Endothelial cell of umbilical vein (primary cell): ENCODE results near the gene SULT4A1. TPM values are rescaled to one million over a fixed set of nuclear protein-coding genes. Genes with fewer than 3 reads are reported as not detected.

Experiments used
- BruUV-seq: library from RNA; stranded (reverse); fragments of 400-500 nt; replicated peaks from 2 replicates; lab custom pipeline; 2021; lab: Mats Ljungman, UMichigan
- CTCF ChIA-PET: fragments of 300-600, 350-600 bp; sonication (Branson Sonifier 250); formaldehyde crosslinking; loops from one replicate; lab custom pipeline; 2021; ENCODE audit warnings: antibody characterized with exemption, inconsistent platforms; lab: Charles Lee
- POLR2A ChIA-PET: fragments of 300-600, 350-600 bp; sonication (Branson Sonifier 250); formaldehyde crosslinking; loops from one replicate; lab custom pipeline; 2021; ENCODE audit warnings: antibody characterized with exemption, inconsistent platforms; lab: Charles Lee
- DNase-seq: peaks from one replicate; pipeline ENCODE4 v3.0.0-alpha.2; 2011; ENCODE audit warnings: low read depth, low spot score
- FAIRE-seq: peaks from 2 replicates; lab custom pipeline; 2011; peaks lifted over from hg19 to GRCh38; lab: Jason Lieb, UNC
- H2AFZ ChIP-seq: 2 replicates; pipeline ENCODE4 v1.6.0; 2012; ENCODE audit warnings: low read depth, low read length, control low read depth, inconsistent platforms
- H3K27ac ChIP-seq: 2 replicates; pipeline ENCODE4 v1.5.1; 2011; ENCODE audit warnings: low read depth, mild to moderate bottlenecking, control low read depth, low read length, moderate library complexity; ENCODE audit not compliant: insufficient read depth
- H3K27me3 ChIP-seq, 2 experiments: 2 replicates each; pipeline versions ENCODE4 v1.6.0 to v1.6.1; 2011; ENCODE audit warnings: low read length in 2 of 2, mixed read lengths in 1 of 2; ENCODE audit not compliant: control insufficient read depth in 2 of 2, insufficient read depth in 2 of 2
- H3K36me3 ChIP-seq, 2 experiments: 2 replicates in 1 of 2; 3 replicates in 1 of 2; pipeline ENCODE4 v1.5.1; 2011; ENCODE audit warnings: low read length in 2 of 2, mild to moderate bottlenecking in 1 of 2, moderate library complexity in 1 of 2; ENCODE audit not compliant: control insufficient read depth in 2 of 2, insufficient read depth in 2 of 2; ENCODE audit errors: extremely low read depth in 1 of 2
- H3K4me1 ChIP-seq: 3 replicates; pipeline ENCODE4 v1.5.1; 2011; ENCODE audit warnings: mild to moderate bottlenecking, low read length; ENCODE audit not compliant: control insufficient read depth, insufficient read depth; ENCODE audit errors: extremely low read depth
- H3K4me2 ChIP-seq: 2 replicates; pipeline ENCODE4 v1.6.1; 2011; ENCODE audit warnings: low read length, control low read depth, mixed read lengths; ENCODE audit not compliant: insufficient read depth
- H3K4me3 ChIP-seq, 3 experiments: fragments of 200-600 bp in 1 of 3; sonication (generic), shearing (Covaris generic) in 1 of 3; replicated peaks in 1 of 3; 2 replicates each; pipeline ENCODE4 v1.5.1; 2011 to 2016; ENCODE audit warnings: control low read depth in 3 of 3, low read length in 3 of 3, mild to moderate bottlenecking in 2 of 3, inconsistent platforms in 1 of 3, low read depth in 1 of 3, moderate library complexity in 1 of 3; ENCODE audit not compliant: insufficient read depth in 1 of 3
- H3K79me2 ChIP-seq: 2 replicates; pipeline ENCODE4 v1.6.0; 2012; ENCODE audit warnings: low read length, inconsistent platforms; ENCODE audit not compliant: control insufficient read depth, insufficient read depth
- H3K9ac ChIP-seq: replicated peaks from 2 replicates; pipeline ENCODE3; 2011; ENCODE audit warnings: low read length, control low read depth; ENCODE audit not compliant: insufficient read depth; ENCODE audit errors: extremely low read depth
- H3K9me1 ChIP-seq: replicated peaks from 3 replicates; pipeline ENCODE4 v1.6.0; 2011; ENCODE audit warnings: mild to moderate bottlenecking, low read length; ENCODE audit not compliant: control insufficient read depth, insufficient read depth; ENCODE audit errors: extremely low read depth
- H3K9me3 ChIP-seq: replicated peaks from 2 replicates; pipeline ENCODE4 v1.5.1; 2012; ENCODE audit warnings: low read length, inconsistent platforms; ENCODE audit not compliant: control insufficient read depth, insufficient read depth
- H4K20me1 ChIP-seq: replicated peaks from 2 replicates; pipeline ENCODE3; 2011; ENCODE audit warnings: mild to moderate bottlenecking, low read length; ENCODE audit not compliant: control insufficient read depth, insufficient read depth; ENCODE audit errors: extremely low read depth
- CTCF ChIP-seq, 2 donors: IDR thresholded peaks; 1 replicate in 1 of 2; 2 replicates in 1 of 2; pipeline ENCODE4 v1.5.1; 2011; ENCODE audit warnings: low read length in 2 of 2, mild to moderate bottlenecking in 2 of 2, moderate library complexity in 2 of 2, control low read depth in 1 of 2, inconsistent platforms in 1 of 2, low read depth in 1 of 2; ENCODE audit not compliant: insufficient read depth in 1 of 2; ENCODE audit errors: extremely low read depth in 1 of 2
- EZH2 ChIP-seq: IDR thresholded peaks from 2 replicates; pipeline ENCODE4 v1.6.1; 2012; ENCODE audit warnings: borderline replicate concordance, low read depth, mild to moderate bottlenecking, moderate library complexity, low read length, inconsistent platforms; ENCODE audit not compliant: severe bottlenecking
- FOS ChIP-seq: IDR thresholded peaks from 2 replicates; pipeline ENCODE4 v1.6.1; 2011; ENCODE audit warnings: mild to moderate bottlenecking, low read length, moderate library complexity, borderline replicate concordance; ENCODE audit not compliant: insufficient read depth
- GATA2 ChIP-seq: IDR thresholded peaks from 2 replicates; pipeline ENCODE4 v1.7.0; 2011; ENCODE audit warnings: low read depth, mild to moderate bottlenecking, moderate library complexity, mixed read lengths, low read length; ENCODE audit not compliant: insufficient read length, insufficient read depth
- JUN ChIP-seq: IDR thresholded peaks from 2 replicates; pipeline ENCODE4 v1.6.1; 2011; ENCODE audit warnings: borderline replicate concordance, low read depth; ENCODE audit not compliant: insufficient read length, insufficient read depth
- MAX ChIP-seq: IDR thresholded peaks from 2 replicates; pipeline ENCODE4 v1.6.1; 2011; ENCODE audit not compliant: insufficient read depth, insufficient read length
- MYC ChIP-seq: IDR thresholded peaks from one replicate; pipeline ENCODE4 v1.6.1; 2011; ENCODE audit warnings: mild to moderate bottlenecking, low read depth, low read length
- POLR2A ChIP-seq: IDR thresholded peaks from 2 replicates; pipeline ENCODE4 v1.6.1; 2012; ENCODE audit warnings: low read depth, mild to moderate bottlenecking, control low read depth, low read length
- POLR2AphosphoS5 ChIP-seq: IDR thresholded peaks from 2 replicates; pipeline ENCODE4 v1.6.1; 2012; ENCODE audit warnings: low read depth, mild to moderate bottlenecking, control low read depth, low read length, moderate library complexity; ENCODE audit not compliant: insufficient read depth
- dilution Hi-C: fragments of 300-500 bp; cut with MboI; formaldehyde crosslinking; loops from one replicate; pipeline ENCODE4 v1.15.0; 2019; ENCODE audit warnings: low sequenced_read_pairs; ENCODE audit not compliant: extremely low pct_ligation_motif_present
- intact Hi-C: fragments of 100-400 bp; cut with micrococcal nuclease; formaldehyde crosslinking; loops from one replicate; pipeline ENCODE4 v1.10.0; 2022
- polyA plus RNA-seq, 4 experiments: library from polyadenylated mRNA; depleted of rRNA in 3 of 4; stranded (reverse) in 3 of 4; unstranded in 1 of 4; fragments of >200 nt; gene quantifications; 2 replicates each; pipeline versions ENCODE4 v1.2.1 to v1.2.3, GENCODE V29; 2011 to 2012; ENCODE audit warnings: missing spikeins in 1 of 4
- total RNA-seq: library from RNA; stranded (reverse); gene quantifications from 2 replicates; pipeline ENCODE4 v1.2.3, GENCODE V29; 2021

SULT4A1 gene
- total and polyA plus RNA-seq, 2 donors (not counting 3 experiments of a cell fraction or from before 2014, with no cell fraction given) = 0.48 TPM; not detected in 1

- DNase-seq = no peak
- ChIA-PET CTCF (interaction anchor here (0.6 to 2.1 kb wide), 5 partner anchors 8 to 870 kb away, joined by 3 to 11 read pairs (median 5); no protein-coding TSS in a partner anchor), POLR2A (no interaction called here)
- no peak for FAIRE-seq
- Histone ChIP-seq H3K4me2 (no peak overlapping the region), H2AFZ (no peak overlapping the region), H3K27ac (no peak overlapping the region), H3K36me3 (no peaks in the 10 kb centered on the region), H3K9me1 (no peaks in the 10 kb centered on the region), H3K4me3 (no peak overlapping the region), H3K9me3 (no peaks in the 10 kb centered on the region), H3K4me1 (no peaks in the 10 kb centered on the region), H4K20me1 (no peaks in the 10 kb centered on the region), H3K27me3 (peaks cover 16 to 31% of the 10 kb centered on the region in 2 experiments), H3K9ac (no peak overlapping the region), H3K79me2 (no peaks in the 10 kb centered on the region)
- TF ChIP-seq MAX (no peak), POLR2A (no peak), CTCF (IDR thresholded peaks at IDR 0.05; ENCODE audit: extremely low read depth in 1 of 2, insufficient read depth in 1 of 2, low read depth in 1 of 2, low read length in 2 of 2) (no peak), POLR2AphosphoS5 (no peak), FOS (no peak), EZH2 (no peak), JUN (no peak), GATA2 (no peak), MYC (no peak)
- dilution Hi-C loops = no loop called here
- no TSS peak for BruUV-seq
- intact Hi-C loops = no loop called here
These were observed 31.0 kb upstream of the SULT4A1 start for GRCh38 chr22:43893266-43893665.
